WTC11 (cell line): ENCODE data around the gene ZNF782. TPM values are rescaled to one million over a fixed set of nuclear protein-coding genes. Genes with fewer than 3 reads are reported as not detected.

Experiments
- AFF4 ChIP-seq: sonication (generic); formaldehyde crosslinking; IDR thresholded peaks from 2 replicates; pipeline ENCODE4 v1.8.1; 2023; ENCODE audit warnings: mild to moderate bottlenecking, missing genetic modification reagents, borderline replicate concordance
- ATF6 ChIP-seq: sonication (generic); formaldehyde crosslinking; IDR thresholded peaks from 2 replicates; pipeline ENCODE4 v1.8.1; 2023; ENCODE audit warnings: mild to moderate bottlenecking, missing genetic modification reagents
- CBFB ChIP-seq: sonication (generic); formaldehyde crosslinking; IDR thresholded peaks from 2 replicates; pipeline ENCODE4 v1.8.1; 2022; ENCODE audit warnings: mild to moderate bottlenecking, low read depth, missing genetic modification reagents
- CREB1 ChIP-seq: sonication (generic); formaldehyde crosslinking; IDR thresholded peaks from 2 replicates; pipeline ENCODE4 v1.8.0; 2023; ENCODE audit warnings: mild to moderate bottlenecking, missing genetic modification reagents
- GABPB1 ChIP-seq: sonication (generic); formaldehyde crosslinking; IDR thresholded peaks from 2 replicates; pipeline ENCODE4 v1.8.1; 2023; ENCODE audit warnings: mild to moderate bottlenecking, missing genetic modification reagents
- HMGA2 ChIP-seq: fragments of 250-450 bp; sonication (Bioruptor Pico); IDR thresholded peaks from 2 replicates; pipeline ENCODE4 v1.4.0; 2021; ENCODE audit warnings: mild to moderate bottlenecking, moderate library complexity
- MYBL2 ChIP-seq: sonication (generic); formaldehyde crosslinking; IDR thresholded peaks from 2 replicates; pipeline ENCODE4 v1.8.1; 2023; ENCODE audit warnings: mild to moderate bottlenecking, moderate library complexity, missing genetic modification reagents
- NFYB ChIP-seq: sonication (generic); formaldehyde crosslinking; conservative IDR thresholded peaks from 2 replicates; pipeline ENCODE4 v1.8.0; 2022; ENCODE audit warnings: low read depth, missing genetic modification reagents
- NR1H2 ChIP-seq: sonication (generic); formaldehyde crosslinking; IDR thresholded peaks from 2 replicates; pipeline ENCODE4 v1.9.0; 2021; ENCODE audit warnings: mild to moderate bottlenecking, moderate library complexity, missing genetic modification reagents
- OVOL2 ChIP-seq: fragments of 250-450 bp; sonication (Bioruptor Pico); IDR thresholded peaks from 2 replicates; pipeline ENCODE4 v1.9.0; 2021; ENCODE audit warnings: mild to moderate bottlenecking, borderline replicate concordance
- SP1 ChIP-seq: sonication (generic); formaldehyde crosslinking; conservative IDR thresholded peaks from 2 replicates; pipeline ENCODE4 v1.8.1; 2022; ENCODE audit warnings: missing genetic modification reagents
- TEAD4 ChIP-seq: sonication (generic); formaldehyde crosslinking; IDR thresholded peaks from 2 replicates; pipeline ENCODE4 v1.8.0; 2022; ENCODE audit warnings: mild to moderate bottlenecking, missing genetic modification reagents
- USF1 ChIP-seq: sonication (generic); formaldehyde crosslinking; IDR thresholded peaks from 2 replicates; pipeline ENCODE4 v1.8.0; 2022; ENCODE audit warnings: mild to moderate bottlenecking, missing genetic modification reagents
- ZNF138 ChIP-seq: sonication (generic); formaldehyde crosslinking; conservative IDR thresholded peaks from 2 replicates; pipeline ENCODE4 v1.8.1; 2022; ENCODE audit warnings: mild to moderate bottlenecking, moderate library complexity, missing genetic modification reagents
- ZNF317 ChIP-seq: sonication (generic); formaldehyde crosslinking; IDR thresholded peaks from 2 replicates; pipeline ENCODE4 v1.8.1; 2023; ENCODE audit warnings: low read depth, mild to moderate bottlenecking, moderate library complexity, missing genetic modification reagents, borderline replicate concordance
- ZNF396 ChIP-seq: fragments of 250-450 bp; sonication (Bioruptor Pico); IDR thresholded peaks from 2 replicates; pipeline ENCODE4 v1.8.0; 2021; ENCODE audit warnings: mild to moderate bottlenecking, moderate library complexity, borderline replicate concordance
- total RNA-seq: library from RNA; stranded (reverse); gene quantifications from 3 replicates; pipeline ENCODE4 v1.2.3, GENCODE V29; 2021
- TF ChIP-seq, protein P1 (sequence below): sonication (generic); formaldehyde crosslinking; IDR thresholded peaks from 2 replicates; pipeline ENCODE4 v1.8.1; 2022; ENCODE audit warnings: low read depth, mild to moderate bottlenecking, moderate library complexity, missing genetic modification reagents, borderline replicate concordance
- TF ChIP-seq, protein P2 (sequence below): sonication (generic); formaldehyde crosslinking; IDR thresholded peaks from 2 replicates; pipeline ENCODE4 v1.8.0; 2022; ENCODE audit warnings: mild to moderate bottlenecking, missing genetic modification reagents
- TF ChIP-seq, protein P3 (sequence below): fragments of 250-450 bp; sonication (Bioruptor Pico); IDR thresholded peaks from 2 replicates; pipeline ENCODE4 v1.9.0; 2021; ENCODE audit warnings: mild to moderate bottlenecking
- TF ChIP-seq, protein P4 (sequence below): sonication (generic); formaldehyde crosslinking; IDR thresholded peaks from 2 replicates; pipeline ENCODE4 v1.8.0; 2023; ENCODE audit warnings: mild to moderate bottlenecking, missing genetic modification reagents
- TF ChIP-seq, protein P5 (sequence below): fragments of 250-450 bp; sonication (Bioruptor Pico); IDR thresholded peaks from 2 replicates; pipeline ENCODE4 v1.8.0; 2021; ENCODE audit warnings: mild to moderate bottlenecking

The ZNF782 gene
- total RNA-seq, 1 experiment from 2014 or later: 6.2 TPM

GRCh38 chr9:96875461-96876142, 21.3 kb upstream of the ZNF782 start (continued):
- TF ChIP-seq, protein P1, sequence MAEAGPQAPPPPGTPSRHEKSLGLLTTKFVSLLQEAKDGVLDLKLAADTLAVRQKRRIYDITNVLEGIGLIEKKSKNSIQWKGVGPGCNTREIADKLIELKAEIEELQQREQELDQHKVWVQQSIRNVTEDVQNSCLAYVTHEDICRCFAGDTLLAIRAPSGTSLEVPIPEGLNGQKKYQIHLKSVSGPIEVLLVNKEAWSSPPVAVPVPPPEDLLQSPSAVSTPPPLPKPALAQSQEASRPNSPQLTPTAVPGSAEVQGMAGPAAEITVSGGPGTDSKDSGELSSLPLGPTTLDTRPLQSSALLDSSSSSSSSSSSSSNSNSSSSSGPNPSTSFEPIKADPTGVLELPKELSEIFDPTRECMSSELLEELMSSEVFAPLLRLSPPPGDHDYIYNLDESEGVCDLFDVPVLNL (CRISPR knock-in tag): no peak
- TF ChIP-seq GABPB1 (CRISPR knock-in tag): peak; percentile 67; the same call in 1 of the 2 replicates
- TF ChIP-seq TEAD4: no peak
- peak; percentile 26; the same call in 1 of the 2 replicates for TF ChIP-seq HMGA2
- TF ChIP-seq, protein P2, sequence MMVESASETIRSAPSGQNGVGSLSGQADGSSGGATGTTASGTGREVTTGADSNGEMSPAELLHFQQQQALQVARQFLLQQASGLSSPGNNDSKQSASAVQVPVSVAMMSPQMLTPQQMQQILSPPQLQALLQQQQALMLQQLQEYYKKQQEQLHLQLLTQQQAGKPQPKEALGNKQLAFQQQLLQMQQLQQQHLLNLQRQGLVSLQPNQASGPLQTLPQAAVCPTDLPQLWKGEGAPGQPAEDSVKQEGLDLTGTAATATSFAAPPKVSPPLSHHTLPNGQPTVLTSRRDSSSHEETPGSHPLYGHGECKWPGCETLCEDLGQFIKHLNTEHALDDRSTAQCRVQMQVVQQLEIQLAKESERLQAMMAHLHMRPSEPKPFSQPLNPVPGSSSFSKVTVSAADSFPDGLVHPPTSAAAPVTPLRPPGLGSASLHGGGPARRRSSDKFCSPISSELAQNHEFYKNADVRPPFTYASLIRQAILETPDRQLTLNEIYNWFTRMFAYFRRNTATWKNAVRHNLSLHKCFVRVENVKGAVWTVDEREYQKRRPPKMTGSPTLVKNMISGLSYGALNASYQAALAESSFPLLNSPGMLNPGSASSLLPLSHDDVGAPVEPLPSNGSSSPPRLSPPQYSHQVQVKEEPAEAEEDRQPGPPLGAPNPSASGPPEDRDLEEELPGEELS (CRISPR knock-in tag): 0 out of 2 replicates have a peak, but pooled peaks have one; percentile 56
- 0 out of 2 replicates have a peak, but pooled peaks have one; percentile 24 for TF ChIP-seq USF1 (CRISPR knock-in tag)
- TF ChIP-seq NR1H2 (CRISPR knock-in tag): no peak
- no peak for TF ChIP-seq AFF4 (CRISPR knock-in tag)
- no peak for TF ChIP-seq CBFB (CRISPR knock-in tag)
- 0 out of 2 replicates have a peak, but pooled peaks have one; percentile 71 for TF ChIP-seq ZNF138
- no peak for TF ChIP-seq ZNF396 (CRISPR knock-in tag)
- TF ChIP-seq MYBL2 (CRISPR knock-in tag): no peak
- no peak for TF ChIP-seq ATF6 (CRISPR knock-in tag)
- TF ChIP-seq, protein P3, sequence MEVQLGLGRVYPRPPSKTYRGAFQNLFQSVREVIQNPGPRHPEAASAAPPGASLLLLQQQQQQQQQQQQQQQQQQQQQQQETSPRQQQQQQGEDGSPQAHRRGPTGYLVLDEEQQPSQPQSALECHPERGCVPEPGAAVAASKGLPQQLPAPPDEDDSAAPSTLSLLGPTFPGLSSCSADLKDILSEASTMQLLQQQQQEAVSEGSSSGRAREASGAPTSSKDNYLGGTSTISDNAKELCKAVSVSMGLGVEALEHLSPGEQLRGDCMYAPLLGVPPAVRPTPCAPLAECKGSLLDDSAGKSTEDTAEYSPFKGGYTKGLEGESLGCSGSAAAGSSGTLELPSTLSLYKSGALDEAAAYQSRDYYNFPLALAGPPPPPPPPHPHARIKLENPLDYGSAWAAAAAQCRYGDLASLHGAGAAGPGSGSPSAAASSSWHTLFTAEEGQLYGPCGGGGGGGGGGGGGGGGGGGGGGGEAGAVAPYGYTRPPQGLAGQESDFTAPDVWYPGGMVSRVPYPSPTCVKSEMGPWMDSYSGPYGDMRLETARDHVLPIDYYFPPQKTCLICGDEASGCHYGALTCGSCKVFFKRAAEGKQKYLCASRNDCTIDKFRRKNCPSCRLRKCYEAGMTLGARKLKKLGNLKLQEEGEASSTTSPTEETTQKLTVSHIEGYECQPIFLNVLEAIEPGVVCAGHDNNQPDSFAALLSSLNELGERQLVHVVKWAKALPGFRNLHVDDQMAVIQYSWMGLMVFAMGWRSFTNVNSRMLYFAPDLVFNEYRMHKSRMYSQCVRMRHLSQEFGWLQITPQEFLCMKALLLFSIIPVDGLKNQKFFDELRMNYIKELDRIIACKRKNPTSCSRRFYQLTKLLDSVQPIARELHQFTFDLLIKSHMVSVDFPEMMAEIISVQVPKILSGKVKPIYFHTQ (CRISPR knock-in tag): no peak
- TF ChIP-seq NFYB (CRISPR knock-in tag): peak; percentile 33; the same call in 1 of the 2 replicates
- TF ChIP-seq, protein P4, sequence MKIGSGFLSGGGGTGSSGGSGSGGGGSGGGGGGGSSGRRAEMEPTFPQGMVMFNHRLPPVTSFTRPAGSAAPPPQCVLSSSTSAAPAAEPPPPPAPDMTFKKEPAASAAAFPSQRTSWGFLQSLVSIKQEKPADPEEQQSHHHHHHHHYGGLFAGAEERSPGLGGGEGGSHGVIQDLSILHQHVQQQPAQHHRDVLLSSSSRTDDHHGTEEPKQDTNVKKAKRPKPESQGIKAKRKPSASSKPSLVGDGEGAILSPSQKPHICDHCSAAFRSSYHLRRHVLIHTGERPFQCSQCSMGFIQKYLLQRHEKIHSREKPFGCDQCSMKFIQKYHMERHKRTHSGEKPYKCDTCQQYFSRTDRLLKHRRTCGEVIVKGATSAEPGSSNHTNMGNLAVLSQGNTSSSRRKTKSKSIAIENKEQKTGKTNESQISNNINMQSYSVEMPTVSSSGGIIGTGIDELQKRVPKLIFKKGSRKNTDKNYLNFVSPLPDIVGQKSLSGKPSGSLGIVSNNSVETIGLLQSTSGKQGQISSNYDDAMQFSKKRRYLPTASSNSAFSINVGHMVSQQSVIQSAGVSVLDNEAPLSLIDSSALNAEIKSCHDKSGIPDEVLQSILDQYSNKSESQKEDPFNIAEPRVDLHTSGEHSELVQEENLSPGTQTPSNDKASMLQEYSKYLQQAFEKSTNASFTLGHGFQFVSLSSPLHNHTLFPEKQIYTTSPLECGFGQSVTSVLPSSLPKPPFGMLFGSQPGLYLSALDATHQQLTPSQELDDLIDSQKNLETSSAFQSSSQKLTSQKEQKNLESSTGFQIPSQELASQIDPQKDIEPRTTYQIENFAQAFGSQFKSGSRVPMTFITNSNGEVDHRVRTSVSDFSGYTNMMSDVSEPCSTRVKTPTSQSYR: no peak
- TF ChIP-seq SP1 (CRISPR knock-in tag): 0 out of 2 replicates have a peak, but pooled peaks have one; percentile 36
- TF ChIP-seq ZNF317 (CRISPR knock-in tag): 0 out of 2 replicates have a peak, but pooled peaks have one; percentile 47
- TF ChIP-seq, protein P5, sequence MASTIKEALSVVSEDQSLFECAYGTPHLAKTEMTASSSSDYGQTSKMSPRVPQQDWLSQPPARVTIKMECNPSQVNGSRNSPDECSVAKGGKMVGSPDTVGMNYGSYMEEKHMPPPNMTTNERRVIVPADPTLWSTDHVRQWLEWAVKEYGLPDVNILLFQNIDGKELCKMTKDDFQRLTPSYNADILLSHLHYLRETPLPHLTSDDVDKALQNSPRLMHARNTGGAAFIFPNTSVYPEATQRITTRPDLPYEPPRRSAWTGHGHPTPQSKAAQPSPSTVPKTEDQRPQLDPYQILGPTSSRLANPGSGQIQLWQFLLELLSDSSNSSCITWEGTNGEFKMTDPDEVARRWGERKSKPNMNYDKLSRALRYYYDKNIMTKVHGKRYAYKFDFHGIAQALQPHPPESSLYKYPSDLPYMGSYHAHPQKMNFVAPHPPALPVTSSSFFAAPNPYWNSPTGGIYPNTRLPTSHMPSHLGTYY (CRISPR knock-in tag): no peak
- no peak for TF ChIP-seq OVOL2 (CRISPR knock-in tag)
- TF ChIP-seq CREB1 (CRISPR knock-in tag): no peak
